GM03348 (cell line): ENCODE data around the gene N4BP2L1.

Source experiments
- DNase-seq: peaks from one replicate; pipeline ENCODE4 v3.0.0; 2012; ENCODE audit warnings: low spot score

The N4BP2L1 gene

DNA sequence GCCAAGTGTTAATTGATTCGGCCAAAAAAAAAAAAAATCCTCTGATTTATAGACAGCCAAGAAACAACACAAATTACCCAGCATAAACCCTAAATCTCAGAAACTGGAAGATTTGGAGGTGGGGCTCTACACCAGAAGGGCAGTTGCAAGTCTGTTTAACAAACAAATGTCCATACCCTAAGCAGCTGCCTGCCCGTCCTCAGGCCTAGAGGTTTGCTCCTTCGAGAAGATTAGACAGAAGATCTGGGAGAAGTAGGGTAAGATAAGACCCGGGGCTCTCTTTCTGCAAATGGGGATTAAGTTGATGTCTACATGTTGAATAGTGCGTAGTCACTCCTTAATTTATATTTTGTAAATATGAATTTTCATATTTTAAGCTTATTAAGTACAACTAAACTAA, 3.4 kb upstream of the N4BP2L1 start:
- no peak for DNase-seq

DNA sequence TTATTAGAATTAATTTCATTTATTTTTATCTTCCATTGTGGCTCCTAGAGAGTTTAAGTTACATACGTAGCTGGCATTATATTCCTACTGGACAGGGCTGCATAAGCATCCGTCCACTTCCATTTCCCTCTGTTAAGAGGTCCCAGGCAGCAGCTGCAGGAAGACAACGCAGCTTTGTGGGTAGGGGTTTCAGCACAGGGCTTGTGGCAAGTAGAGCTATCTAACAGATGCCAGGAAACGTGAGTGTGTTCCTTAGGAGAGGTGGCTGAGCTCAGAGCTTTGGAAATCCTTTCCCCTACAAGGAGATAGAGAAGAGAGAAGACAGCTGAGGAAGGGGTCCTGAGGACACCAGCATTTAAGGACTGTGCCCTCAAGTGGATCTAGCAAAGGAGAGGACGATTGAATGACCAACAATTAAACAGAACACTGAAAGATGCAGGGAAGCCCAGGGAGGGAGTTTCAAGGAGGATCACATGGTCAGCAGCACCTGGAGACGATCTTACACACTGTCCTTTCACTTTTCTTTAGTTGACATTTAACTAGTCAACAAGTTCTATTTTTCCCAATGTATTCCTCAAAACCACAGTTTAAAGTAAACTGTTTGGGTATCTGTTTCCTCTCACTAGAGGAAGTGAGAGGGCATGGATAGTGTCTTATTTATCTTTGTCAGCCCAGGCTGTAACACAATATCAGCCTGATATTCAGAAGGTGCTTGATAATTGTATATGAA, 2.3 kb upstream of the N4BP2L1 start:
- no peak for DNase-seq

DNA sequence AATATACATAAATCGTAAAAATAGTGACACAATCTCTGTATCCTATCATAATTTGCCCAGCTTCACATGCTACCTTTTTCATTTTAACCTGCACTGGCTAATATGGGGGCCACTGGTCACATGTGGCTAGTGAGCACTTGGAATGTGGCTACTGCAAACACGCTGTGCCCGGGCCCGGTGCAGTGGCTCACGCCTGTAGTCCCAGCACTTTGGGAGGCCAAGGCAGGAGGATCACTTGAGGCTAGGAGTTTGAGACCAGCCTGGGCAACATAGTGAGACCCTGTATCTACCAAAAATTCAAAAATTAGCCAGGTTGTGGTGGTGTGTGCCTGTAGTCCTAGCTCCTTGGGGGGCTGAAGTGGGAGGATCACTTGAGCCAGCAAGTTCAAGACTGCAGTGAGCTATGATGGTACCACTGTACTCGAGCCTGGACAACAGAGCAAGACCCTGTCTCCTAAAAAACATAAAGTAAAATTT, 1.5 kb upstream of the N4BP2L1 start:
- DNase-seq, result no peak

DNA sequence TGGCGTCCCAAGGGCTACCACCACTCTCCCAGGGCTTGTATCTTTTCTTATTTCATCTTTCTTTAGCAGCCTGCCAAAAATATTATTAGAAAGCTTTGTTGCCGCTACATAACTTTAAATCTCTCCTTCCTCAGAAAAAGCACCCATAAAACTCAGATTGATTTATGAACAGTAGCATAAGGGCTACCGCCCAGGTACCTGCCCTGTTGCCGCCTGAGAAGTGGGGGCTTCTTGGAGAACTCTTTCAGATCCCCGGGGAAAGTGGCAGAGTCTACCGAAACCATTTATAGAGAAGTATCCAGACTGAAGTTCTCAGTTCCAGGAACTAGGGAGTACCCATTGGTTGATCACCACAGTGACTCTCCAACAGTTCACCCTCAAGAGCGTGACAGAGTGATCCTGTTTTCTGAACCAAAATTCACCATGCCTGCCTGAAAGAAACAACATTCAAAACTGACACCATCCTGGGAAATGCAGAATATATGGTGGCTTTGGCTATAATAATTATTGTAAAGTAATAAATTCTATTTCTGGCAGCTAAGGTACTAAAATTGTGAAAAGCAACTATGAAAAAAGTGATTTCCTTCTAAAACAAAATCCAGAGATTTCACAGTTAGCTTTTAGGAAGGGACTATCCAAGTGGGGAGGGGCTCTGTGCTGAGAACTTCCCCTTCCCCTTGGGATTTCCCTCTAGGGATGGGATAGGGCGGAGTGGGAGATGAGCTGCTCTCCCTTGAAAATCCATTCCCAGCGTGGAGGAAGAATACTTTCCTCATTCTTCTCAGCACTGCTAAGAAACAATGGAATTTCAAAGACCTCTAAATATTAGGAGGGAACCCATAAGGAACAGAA, 877 bp upstream of the N4BP2L1 start:
- peak; percentile 14 for DNase-seq

DNA sequence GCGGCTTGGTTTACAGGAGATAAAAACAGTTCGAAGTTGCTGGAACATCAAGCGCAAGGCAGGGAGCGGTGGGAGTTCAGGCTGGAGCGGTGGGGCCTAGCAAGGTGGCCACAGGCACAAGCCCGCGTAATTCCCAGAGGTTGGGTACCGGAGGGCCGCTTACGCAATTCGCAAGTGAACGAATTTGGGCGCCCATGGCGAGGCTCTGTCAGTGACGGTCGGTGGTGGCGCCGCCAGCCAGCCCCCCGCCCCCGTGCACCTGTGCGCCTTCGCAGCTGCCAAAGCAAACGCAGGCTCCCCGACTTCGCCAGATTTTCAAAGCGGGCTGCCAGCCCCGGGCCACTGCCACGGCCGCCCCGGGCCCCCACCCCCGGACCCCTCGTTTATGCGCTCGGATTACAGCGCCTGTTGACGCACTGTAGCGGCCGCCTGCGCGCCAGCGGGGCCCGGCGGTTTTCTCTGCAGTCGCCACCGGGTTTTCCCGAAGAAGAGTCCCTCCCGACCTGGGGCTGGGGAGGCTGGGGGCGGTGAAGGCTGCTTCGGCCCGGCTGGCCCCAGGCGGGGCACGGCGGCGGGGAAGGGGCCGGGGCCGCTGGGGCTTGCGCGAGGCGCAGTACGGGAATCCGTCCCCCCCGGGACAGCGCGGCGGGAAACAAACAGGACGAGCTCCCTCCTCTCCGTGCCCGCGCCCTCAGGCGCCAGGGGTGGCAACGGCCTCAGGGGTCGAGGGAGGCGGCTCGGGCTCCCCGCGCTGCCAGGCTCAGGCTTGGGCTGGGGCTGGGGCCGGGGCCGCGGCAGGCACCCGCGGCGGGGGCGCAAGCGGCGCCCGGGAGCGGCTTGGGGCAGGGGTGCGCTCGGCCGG, 709 bp downstream of the N4BP2L1 start:
- peak; percentile 63 for DNase-seq

DNA sequence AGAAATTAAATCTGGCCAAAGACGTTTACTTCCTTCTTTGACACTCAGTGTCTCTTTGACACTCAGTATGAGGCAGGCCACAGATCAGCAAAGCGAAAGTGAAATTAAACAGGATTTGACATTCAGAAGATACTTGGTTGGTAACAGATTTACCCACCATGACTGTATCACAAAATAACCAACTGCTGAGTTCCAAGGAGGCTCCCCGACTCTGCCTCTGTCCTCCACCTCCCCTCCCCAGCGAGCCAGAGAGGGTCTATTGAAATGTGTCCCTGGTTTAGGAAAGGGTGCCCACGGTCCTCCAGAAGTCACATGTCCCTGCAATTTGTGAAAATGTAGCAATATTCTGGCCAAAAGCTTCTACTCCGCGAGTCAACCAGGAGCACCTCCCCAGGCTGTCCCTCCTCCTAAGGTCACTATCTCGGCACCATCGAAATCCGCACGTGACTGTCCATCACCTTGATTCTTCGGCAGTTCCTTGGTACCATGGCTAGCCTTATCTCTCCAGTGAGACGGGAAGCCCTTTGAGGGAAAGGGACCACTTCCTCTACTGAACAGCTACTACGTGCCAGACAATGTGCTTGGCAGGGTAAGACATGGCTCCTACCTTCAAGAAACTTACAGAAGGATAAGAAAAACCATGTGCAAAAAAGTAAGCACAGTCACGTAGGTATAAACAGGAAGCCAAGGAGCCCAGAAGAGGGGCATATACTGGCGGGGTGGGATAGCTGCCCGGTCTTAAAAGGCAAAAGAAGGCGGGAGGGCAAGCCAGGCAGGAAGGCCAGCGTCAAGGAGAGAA, 1.5 kb downstream of the N4BP2L1 start:
- DNase-seq, result peak; percentile 21

DNA sequence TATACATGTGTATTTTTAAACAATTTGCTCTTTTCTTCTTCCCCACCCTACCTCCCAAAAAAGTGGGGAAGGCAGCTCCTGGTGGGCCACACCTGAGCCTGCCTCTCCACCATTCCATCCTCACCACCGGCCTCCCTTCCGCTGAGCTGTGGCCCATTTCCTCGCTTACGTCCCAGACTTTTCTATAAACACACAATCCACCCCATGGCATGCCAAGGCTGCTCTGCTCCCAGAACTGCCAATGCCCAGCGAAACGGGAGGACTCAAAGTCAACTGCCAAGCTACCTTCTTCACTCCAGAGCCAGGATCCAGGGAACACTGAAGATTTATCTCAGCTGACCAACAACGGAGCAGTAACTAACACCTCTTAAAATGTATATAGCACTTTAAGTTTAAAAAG, 2.8 kb downstream of the N4BP2L1 start:
- DNase-seq, result no peak

DNA sequence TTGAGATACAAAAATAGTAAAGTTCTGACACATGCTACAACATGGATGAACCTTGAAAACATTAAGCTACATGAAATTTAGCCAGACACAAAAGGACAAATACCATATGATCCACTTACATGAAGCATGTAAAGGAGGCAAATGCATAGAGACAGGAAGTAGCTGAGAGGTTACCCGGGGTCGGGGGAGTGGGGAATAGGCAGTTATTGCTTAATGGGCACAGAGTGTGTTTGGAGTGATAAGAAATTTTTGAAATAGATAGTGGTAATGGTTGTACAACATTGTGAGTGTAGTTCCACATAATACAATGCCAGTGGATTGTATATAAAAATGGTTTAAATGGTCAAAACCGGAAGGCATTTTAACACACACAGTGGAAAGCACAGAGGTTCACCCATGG, 4.3 kb downstream of the N4BP2L1 start:
- DNase-seq, result no peak

DNA sequence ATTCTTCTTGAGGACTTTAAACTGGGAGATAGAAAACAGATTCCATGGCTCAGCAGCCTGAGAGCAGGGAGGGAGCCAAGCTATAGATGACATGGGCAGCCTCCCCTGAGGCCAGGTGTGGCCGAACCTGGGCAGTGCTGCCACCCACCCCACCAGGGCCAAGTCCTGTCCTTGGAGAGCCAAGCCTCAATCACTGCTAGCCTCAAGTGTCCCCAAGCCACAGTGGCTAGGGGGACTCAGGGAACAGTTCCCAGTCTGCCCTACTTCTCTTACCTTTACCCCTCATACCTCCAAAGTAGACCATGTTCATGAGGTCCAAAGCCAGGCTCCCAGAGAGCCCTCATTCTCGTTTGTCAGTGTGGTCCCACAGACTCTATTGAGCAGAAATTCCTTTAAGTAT, 8.1 kb downstream of the N4BP2L1 start:
- DNase-seq, result no peak

DNA sequence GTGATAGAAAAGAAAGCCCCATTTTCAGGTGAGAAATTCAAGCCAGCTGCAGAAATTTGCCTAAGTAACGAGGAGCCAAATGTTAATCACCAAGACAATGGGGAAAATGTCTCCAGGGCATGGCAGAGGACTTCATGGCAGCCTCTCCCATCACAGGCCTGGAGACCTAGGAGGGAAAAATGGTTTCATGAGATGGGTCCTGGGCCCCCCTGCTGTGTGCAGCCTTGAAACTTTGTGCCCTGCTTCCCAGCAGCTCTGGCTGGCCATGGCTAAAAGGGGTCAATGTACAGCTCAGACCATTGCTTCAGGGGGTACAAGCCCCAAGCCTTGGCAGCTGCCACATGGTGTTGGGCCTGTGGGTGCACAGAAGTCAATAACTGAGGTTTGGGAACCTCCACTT, 9.9 kb downstream of the N4BP2L1 start:
- DNase-seq, result no peak

DNA sequence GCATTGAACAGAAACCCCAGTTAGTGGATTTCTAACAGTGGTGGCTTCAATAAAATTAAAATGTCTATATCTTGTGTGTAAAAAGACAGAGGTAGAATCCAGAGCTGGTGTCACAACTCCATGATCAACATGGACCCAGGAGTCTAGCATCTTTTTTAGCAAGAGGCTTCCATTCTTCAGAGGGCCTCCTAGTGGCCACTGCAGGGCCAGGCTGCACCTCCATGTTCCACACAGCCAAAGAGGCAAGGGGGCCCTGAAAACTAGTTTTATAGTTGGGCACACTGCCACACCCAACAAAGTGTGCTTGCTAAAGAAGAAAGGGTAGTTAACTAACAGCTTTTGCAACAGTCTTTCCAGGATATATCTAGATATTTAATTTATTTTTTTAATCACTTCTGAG, 12.9 kb downstream of the N4BP2L1 start:
- peak; percentile 12 for DNase-seq

DNA sequence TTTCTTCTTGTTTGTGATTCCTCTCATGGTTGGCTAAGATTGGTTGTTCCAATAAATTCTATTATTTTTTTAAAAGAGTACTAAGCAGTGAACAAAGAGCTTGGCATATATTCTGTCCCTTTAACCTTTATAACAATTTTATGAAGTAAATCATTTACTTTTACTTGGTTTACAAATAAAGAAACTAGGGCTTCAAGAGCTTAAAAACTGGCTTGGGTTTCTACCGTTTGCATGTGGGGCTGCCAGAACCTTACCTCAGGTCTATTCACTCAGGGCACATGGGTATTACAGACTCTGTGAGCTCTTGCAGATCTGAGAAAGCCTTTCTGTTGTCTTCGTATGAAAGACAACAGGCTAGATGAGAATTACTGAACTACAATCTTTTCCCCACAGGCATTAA, 13.3 kb downstream of the N4BP2L1 start:
- no peak for DNase-seq

DNA sequence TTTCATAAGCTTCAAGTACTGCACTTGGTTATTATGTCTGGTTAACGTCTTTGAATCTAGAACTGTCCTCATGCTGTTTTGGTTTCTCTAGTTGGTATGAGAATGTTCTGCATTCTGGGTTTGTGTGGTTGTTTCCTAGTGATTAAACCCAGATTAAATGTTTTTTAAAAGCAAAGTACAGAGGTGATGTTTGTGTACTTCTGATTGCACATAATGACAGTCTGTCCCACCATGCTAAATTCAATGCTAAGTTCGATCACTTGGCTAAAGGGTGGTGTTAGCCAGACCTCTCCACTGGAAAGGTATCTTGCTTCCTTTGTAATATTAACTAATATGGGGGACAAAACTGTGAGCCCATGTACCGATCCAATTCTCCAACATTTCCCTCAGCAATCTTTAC, 14.6 kb downstream of the N4BP2L1 start:
- DNase-seq, result no peak

DNA sequence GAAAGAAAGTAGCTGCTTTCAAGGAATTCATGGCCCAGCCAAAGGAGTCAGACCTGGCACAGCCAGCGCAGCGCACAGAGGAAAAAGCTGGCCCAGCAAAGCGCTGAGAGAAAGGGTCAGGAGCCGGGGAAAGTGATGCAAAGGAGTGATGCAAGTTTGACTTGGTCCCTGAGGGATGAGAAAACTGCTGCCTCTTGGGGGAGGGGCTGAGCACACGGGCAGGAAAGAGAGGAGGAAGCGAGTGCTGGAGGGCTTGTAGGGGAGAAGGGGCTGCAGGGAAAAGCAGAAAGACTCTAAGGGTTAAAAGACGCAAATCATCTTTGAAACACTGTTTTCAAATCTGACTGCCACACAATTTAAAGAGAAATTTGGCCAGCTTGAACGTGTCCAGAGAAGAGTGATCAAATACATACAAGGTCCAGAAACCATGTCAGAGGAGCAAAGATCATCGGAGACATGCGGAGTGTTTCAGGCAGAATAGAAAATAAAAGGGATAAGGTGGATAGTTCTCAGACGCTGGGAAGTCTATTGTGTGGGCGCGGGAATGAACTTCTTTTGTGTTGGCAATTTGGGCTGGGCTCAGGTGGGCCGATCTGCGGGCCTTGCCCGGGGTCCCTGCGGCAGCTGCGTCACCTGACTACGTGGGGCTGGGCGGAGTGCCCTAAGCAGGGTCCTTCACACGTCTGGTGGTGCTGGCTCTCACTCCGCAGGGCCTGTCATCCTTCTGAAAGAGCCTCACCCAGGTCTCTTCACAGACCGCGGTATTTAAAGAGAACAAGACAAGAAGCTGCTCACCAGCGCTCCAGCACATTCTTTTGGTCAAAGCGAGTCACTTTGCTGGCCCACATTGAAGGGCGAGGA, 18.1 kb downstream of the N4BP2L1 start:
- DNase-seq, result peak; percentile 23

DNA sequence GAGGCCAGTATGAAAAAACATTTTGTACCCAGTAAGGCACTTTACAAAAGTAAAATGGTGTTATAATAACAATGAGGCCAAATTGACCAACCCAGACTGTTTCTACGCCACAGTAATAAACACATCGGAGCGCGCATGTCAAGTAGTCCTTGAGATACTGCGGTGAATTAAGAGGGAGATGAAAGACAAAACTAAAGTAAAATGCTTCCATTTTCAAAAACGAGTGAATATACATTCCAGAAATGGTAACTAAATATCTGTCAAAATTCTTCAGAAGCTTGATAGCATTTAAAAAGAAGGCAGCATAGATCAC, 19.0 kb downstream of the N4BP2L1 start:
- no peak for DNase-seq

DNA sequence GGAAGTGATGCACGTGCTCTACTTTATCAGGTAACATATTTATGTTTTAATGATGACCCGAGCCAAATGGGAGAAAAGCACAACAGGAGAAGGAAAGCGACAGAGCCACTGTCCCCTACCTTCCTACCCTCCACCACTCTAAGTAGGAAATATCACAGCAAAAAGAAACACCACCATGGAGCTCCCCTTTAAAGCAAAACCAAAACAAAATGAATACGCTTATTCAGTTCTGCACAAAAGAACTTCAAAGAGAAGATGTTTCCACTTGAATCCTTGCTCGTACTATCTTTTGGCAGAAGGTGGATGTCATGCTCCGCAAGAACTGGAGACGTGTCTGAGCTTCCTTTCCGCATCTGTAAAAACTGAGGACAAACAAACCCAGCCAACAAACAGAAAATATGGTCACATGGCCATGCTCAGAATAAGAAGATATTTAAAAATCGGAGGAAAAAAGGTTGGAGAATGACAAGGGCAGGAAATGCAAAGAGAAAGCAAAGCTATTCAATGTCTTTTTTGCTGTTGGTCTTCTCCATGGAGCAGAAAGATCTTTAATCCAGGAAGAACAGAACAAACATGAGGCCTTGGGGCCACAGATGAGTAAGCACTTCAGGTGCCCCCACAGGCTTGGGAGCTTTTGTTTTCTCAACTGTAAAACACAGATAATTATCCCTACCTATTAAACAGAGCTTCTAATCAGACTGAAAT, 19.5 kb downstream of the N4BP2L1 start:
- DNase-seq, result no peak

DNA sequence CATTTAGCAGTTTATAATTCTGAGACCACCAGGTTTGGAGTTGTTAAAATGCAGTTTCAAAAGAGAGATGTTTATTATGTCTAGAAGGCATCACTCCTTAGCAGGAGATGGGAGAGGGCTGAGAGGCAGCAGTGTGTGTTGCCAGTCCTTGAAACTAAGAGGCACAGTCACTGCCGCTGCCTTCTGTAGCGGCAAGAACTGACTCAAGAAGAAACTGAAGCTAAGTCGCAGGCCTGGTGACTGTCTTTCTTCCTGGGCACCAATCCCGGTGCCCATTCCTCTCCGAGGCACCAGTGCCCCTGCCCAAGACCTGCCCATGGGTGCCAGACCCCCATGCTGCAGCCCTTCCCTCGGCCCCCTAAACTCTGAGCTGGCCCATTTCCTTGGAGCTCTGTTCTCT, 20.1 kb downstream of the N4BP2L1 start:
- DNase-seq, result no peak

DNA sequence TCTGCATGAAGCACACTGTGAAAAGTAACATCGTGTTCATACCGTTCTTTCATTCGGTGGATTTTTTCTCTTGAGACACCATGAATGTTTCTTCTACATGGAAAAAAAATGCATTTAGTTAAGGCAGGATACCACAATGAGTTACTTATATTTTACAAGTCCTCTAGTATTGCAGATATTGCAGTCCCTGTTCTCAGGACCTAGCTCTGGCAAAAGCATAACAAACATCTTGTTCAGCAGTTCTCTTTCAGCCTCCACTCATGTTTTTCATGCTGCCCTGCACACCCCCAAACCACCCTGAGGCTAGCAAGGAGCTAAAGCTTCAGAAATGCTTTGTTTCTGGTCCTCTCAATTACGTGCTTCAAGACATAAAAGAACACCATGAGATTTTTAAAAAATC, 24.8 kb downstream of the N4BP2L1 start:
- DNase-seq, result no peak

DNA sequence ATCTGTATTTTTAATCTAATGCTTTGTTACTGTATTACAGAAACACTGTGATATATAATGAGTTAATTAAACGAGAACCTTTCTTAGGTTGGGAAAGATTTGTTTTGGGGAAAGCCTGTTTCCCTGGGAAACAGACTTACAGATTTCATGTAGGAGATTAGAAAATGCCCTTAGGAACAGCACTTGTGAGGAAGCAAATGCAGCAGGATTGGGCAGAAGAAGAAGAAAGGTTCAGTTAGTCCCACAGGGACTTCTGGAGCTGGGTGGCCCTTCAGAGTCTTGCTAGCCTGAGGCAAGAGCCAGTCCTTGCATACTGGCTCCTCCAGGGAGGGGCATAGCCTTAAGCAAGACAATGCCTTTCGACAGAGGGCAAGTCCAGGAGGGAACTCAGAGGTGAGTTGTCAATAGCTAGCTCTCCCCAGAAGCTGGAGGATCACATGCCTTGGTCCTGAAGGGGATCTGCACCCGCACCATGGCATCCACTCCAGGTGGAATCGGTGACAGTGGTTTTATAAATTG, 36.8 kb downstream of the N4BP2L1 start:
- no peak for DNase-seq

DNA sequence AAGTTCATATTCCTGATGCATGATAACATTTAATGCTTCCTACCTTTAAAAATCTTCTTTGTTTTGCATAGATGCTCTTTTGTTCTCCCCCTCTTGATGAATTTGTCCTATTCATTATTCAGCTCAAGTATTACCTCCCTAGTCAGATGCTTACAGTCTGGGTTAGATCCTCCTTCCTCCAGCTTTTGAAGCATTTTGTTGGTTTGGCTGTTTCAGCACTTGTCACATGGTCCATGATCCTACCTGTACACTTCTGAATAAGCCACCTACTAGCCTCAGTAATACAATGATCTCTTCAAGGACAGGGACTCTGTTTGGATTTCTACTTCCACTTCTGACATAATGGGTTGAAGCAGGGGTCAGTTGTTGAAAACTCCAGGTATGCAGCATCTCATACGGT, 37.4 kb downstream of the N4BP2L1 start:
- no peak for DNase-seq
